Fibroblast of villous mesenchyme (primary cell): ENCODE data around the gene TNS3. TPM values are rescaled to one million over a fixed set of nuclear protein-coding genes. Genes with fewer than 3 reads are reported as not detected.

Source experiments
- DNase-seq: peaks from one replicate; pipeline ENCODE4 v3.0.0-alpha.2; 2010; ENCODE audit warnings: low read depth
- H3K4me3 ChIP-seq: 2 replicates; pipeline ENCODE4 v1.5.1; 2011; ENCODE audit warnings: low read depth, mild to moderate bottlenecking, low read length
- CTCF ChIP-seq: IDR thresholded peaks from 2 replicates; pipeline ENCODE4 v1.5.1; 2012; ENCODE audit warnings: low read depth, mild to moderate bottlenecking, low read length; ENCODE audit not compliant: insufficient read depth
- total RNA-seq: library from RNA; depleted of rRNA; stranded (reverse); fragments of >200 nt; gene quantifications from 2 replicates; pipeline ENCODE4 v1.2.3, GENCODE V29; 2012

Gene TNS3
- total RNA-seq, 1 donor = 202 TPM

GRCh38 chr7:47357863-47358262, 224.0 kb downstream of the TNS3 start:
- DNase-seq = no peak
- TF ChIP-seq CTCF = no peak
- H3K4me3 ChIP-seq = no peak overlapping the region

- DNase-seq = no peak
- H3K4me3 ChIP-seq = no peak overlapping the region
- TF ChIP-seq CTCF = no peak
These were observed 224.6 kb downstream of the TNS3 start for GRCh38 chr7:47357361-47357760.

GRCh38 chr7:47356261-47356660, 225.7 kb downstream of the TNS3 start:
- H3K4me3 ChIP-seq = no peak overlapping the region
- TF ChIP-seq CTCF = no peak
- DNase-seq = no peak

GRCh38 chr7:47355684-47356083, 226.2 kb downstream of the TNS3 start:
- TF ChIP-seq CTCF = no peak
- no peak overlapping the region for H3K4me3 ChIP-seq
- DNase-seq = no peak

- TF ChIP-seq CTCF = no peak
- no peak overlapping the region for H3K4me3 ChIP-seq
- no peak for DNase-seq
These were observed 226.9 kb downstream of the TNS3 start for GRCh38 chr7:47354831-47355541.

GRCh38 chr7:47354071-47354470, 227.8 kb downstream of the TNS3 start:
- DNase-seq = no peak
- H3K4me3 ChIP-seq = no peak overlapping the region
- TF ChIP-seq CTCF = no peak
